HG03103 (cell line): ENCODE results near the gene AFG1L.

Source experiments
- ATAC-seq: cut with Tn5 transposase; IDR thresholded peaks from one replicate; pipeline ENCODE4 v1.9.1; 2021; ENCODE audit warnings: low read depth; ENCODE audit not compliant: unreplicated experiment

AFG1L gene

GRCh38 chr6:108568101-108568500 lies 273.2 kb downstream of the AFG1L start:
- ATAC-seq: no peak

- ATAC-seq: no peak
Observed at GRCh38 chr6:108568551-108569305, 273.9 kb downstream of the AFG1L start.

- no peak for ATAC-seq
Observed at GRCh38 chr6:108570517-108570916, 275.7 kb downstream of the AFG1L start.

- ATAC-seq: no peak
Observed at GRCh38 chr6:108574457-108575141, 279.7 kb downstream of the AFG1L start.
